GM03348 (cell line): Measurements from ENCODE around the gene CCDC169.
"Not testable (repeated sequence)": the region's sequence is repeated elsewhere in the genome, so short reads cannot be mapped to it uniquely, and the experiment has no call there.

Experiments
- DNase-seq: peaks from one replicate; pipeline ENCODE4 v3.0.0; 2012; ENCODE audit warnings: low spot score

Gene CCDC169

GRCh38 chr13:36313047-36313969 is 15.7 kb upstream of the CCDC169 start:
- DNase-seq = no peak

GRCh38 chr13:36310417-36311108 is 12.9 kb upstream of the CCDC169 start:
- no peak for DNase-seq

- DNase-seq = no peak
Measured at GRCh38 chr13:36302289-36302688, 4.7 kb upstream of the CCDC169 start.

- DNase-seq = not testable (repeated sequence)
Measured at GRCh38 chr13:36299469-36299868, 1.9 kb upstream of the CCDC169 start.

- peak; percentile 21 for DNase-seq
Measured at GRCh38 chr13:36298535-36299068, 988 bp upstream of the CCDC169 start.

- no peak for DNase-seq
Measured at GRCh38 chr13:36294096-36294495, 3.5 kb downstream of the CCDC169 start.

GRCh38 chr13:36293497-36293896 is 4.1 kb downstream of the CCDC169 start:
- DNase-seq = no peak

- DNase-seq = no peak
Measured at GRCh38 chr13:36288794-36289391, 8.7 kb downstream of the CCDC169 start.

- DNase-seq = no peak
Measured at GRCh38 chr13:36286006-36286405, 11.6 kb downstream of the CCDC169 start.

GRCh38 chr13:36282821-36283432 is 14.7 kb downstream of the CCDC169 start:
- DNase-seq = peak; percentile 57

GRCh38 chr13:36275190-36276002 is 22.2 kb downstream of the CCDC169 start:
- DNase-seq = peak; percentile 56

- no peak for DNase-seq
Measured at GRCh38 chr13:36273431-36273830, 24.2 kb downstream of the CCDC169 start.

- DNase-seq = no peak
Measured at GRCh38 chr13:36261976-36262375, 35.6 kb downstream of the CCDC169 start.

GRCh38 chr13:36261011-36261410 is 36.6 kb downstream of the CCDC169 start:
- no peak for DNase-seq

- DNase-seq = no peak
Measured at GRCh38 chr13:36259361-36260137, 38.1 kb downstream of the CCDC169 start.

- no peak for DNase-seq
Measured at GRCh38 chr13:36258831-36259230, 38.8 kb downstream of the CCDC169 start.

GRCh38 chr13:36251526-36251925 is 46.1 kb downstream of the CCDC169 start:
- DNase-seq = no peak

GRCh38 chr13:36251017-36251416 is 46.6 kb downstream of the CCDC169 start:
- DNase-seq = no peak

GRCh38 chr13:36248700-36249099 is 48.9 kb downstream of the CCDC169 start:
- DNase-seq = no peak

- no peak for DNase-seq
Measured at GRCh38 chr13:36244990-36245389, 52.6 kb downstream of the CCDC169 start.
